Uterus (tissue), 2 donors: Measurements from ENCODE around the gene TMEM252.

Experiments
- POLR2A ChIP-seq, 2 donors: fragments of 450-650 bp; IDR thresholded peaks; one replicate each; pipeline ENCODE4 v1.6.1; 2016; ENCODE audit warnings: antibody characterized with exemption in 2 of 2, mild to moderate bottlenecking in 1 of 2, moderate library complexity in 1 of 2
- TF ChIP-seq, protein P1 (sequence below), 4 experiments: fragments of 200-600 bp in 2 of 4; fragments of 450-650 bp in 2 of 4; sonication (generic) in 2 of 4; IDR thresholded peaks; one replicate each; pipeline ENCODE4 v1.5.1; 2016 to 2019; ENCODE audit warnings: antibody characterized with exemption in 4 of 4, mild to moderate bottlenecking in 2 of 4, moderate library complexity in 1 of 4

GRCh38 chr9:68508547-68508946 lies 32.1 kb downstream of the TMEM252 start:
- TF ChIP-seq, protein P1, sequence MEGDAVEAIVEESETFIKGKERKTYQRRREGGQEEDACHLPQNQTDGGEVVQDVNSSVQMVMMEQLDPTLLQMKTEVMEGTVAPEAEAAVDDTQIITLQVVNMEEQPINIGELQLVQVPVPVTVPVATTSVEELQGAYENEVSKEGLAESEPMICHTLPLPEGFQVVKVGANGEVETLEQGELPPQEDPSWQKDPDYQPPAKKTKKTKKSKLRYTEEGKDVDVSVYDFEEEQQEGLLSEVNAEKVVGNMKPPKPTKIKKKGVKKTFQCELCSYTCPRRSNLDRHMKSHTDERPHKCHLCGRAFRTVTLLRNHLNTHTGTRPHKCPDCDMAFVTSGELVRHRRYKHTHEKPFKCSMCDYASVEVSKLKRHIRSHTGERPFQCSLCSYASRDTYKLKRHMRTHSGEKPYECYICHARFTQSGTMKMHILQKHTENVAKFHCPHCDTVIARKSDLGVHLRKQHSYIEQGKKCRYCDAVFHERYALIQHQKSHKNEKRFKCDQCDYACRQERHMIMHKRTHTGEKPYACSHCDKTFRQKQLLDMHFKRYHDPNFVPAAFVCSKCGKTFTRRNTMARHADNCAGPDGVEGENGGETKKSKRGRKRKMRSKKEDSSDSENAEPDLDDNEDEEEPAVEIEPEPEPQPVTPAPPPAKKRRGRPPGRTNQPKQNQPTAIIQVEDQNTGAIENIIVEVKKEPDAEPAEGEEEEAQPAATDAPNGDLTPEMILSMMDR (IDR thresholded peaks at IDR 0.05): no peak
- no peak for TF ChIP-seq POLR2A (IDR thresholded peaks at IDR 0.05)
